HepG2 (cell line): Measurements from ENCODE around the gene CTSA. TPM values are rescaled to one million over a fixed set of nuclear protein-coding genes. Genes with fewer than 3 reads are reported as not detected.

Experiments used
- BCL6 ChIP-seq: IDR thresholded peaks from 2 replicates; pipeline ENCODE4 v1.6.1; 2016; ENCODE audit warnings: missing genetic modification reagents, missing compliant biosample characterization
- DMAP1 ChIP-seq: IDR thresholded peaks from 2 replicates; pipeline ENCODE4 v1.6.1; 2016
- EZH2 ChIP-seq: conservative IDR thresholded peaks from 2 replicates; pipeline ENCODE4 v1.6.1; 2012; ENCODE audit warnings: mild to moderate bottlenecking, low read depth, low read length, moderate library complexity
- GATAD2A ChIP-seq: IDR thresholded peaks from 2 replicates; pipeline ENCODE4 v1.6.1; 2016
- HMGA1 ChIP-seq: sonication (generic); formaldehyde crosslinking; conservative IDR thresholded peaks from 2 replicates; pipeline ENCODE4 v1.4.0; 2020; ENCODE audit warnings: missing genetic modification reagents
- HOXA3 ChIP-seq: sonication (generic); formaldehyde crosslinking; IDR thresholded peaks from 2 replicates; pipeline ENCODE4 v1.5.0; 2020; ENCODE audit warnings: missing genetic modification reagents
- IKZF4 ChIP-seq: sonication (generic); formaldehyde crosslinking; IDR thresholded peaks from 2 replicates; pipeline ENCODE4 v1.5.1; 2020; ENCODE audit warnings: borderline replicate concordance, mild to moderate bottlenecking, low read depth, missing genetic modification reagents; ENCODE audit errors: not compliant biosample characterization
- JDP2 ChIP-seq: sonication (generic); formaldehyde crosslinking; IDR thresholded peaks from 2 replicates; pipeline ENCODE4 v1.8.1; 2022; ENCODE audit warnings: missing genetic modification reagents, borderline replicate concordance
- JUND ChIP-seq: sonication (generic); formaldehyde crosslinking; IDR thresholded peaks from 2 replicates; pipeline ENCODE4 v1.8.0; 2022; ENCODE audit warnings: mild to moderate bottlenecking, missing genetic modification reagents
- KDM4B ChIP-seq: sonication (generic); formaldehyde crosslinking; IDR thresholded peaks from 2 replicates; pipeline ENCODE4 v1.4.0; 2020; ENCODE audit warnings: missing genetic modification reagents
- KLF11 ChIP-seq: IDR thresholded peaks from 2 replicates; pipeline ENCODE4 v1.6.1; 2016; ENCODE audit warnings: missing compliant biosample characterization
- MTA3 ChIP-seq: sonication (generic); formaldehyde crosslinking; IDR thresholded peaks from 2 replicates; pipeline ENCODE4 v1.4.0; 2020; ENCODE audit warnings: missing genetic modification reagents
- MXD3 ChIP-seq: IDR thresholded peaks from 2 replicates; pipeline ENCODE4 v1.6.1; 2016; ENCODE audit warnings: mild to moderate bottlenecking, missing biosample characterization, missing genetic modification reagents
- MYPOP ChIP-seq: sonication (generic); formaldehyde crosslinking; IDR thresholded peaks from 2 replicates; pipeline ENCODE4 v1.8.1; 2023; ENCODE audit warnings: mild to moderate bottlenecking, moderate library complexity, missing genetic modification reagents
- POGK ChIP-seq: sonication (generic); formaldehyde crosslinking; conservative IDR thresholded peaks from 2 replicates; pipeline ENCODE4 v1.8.0; 2022; ENCODE audit warnings: mild to moderate bottlenecking, moderate library complexity, missing genetic modification reagents
- RORA ChIP-seq: sonication (generic); formaldehyde crosslinking; IDR thresholded peaks from 2 replicates; pipeline ENCODE4 v1.5.0; 2020; ENCODE audit warnings: mild to moderate bottlenecking, missing genetic modification reagents, moderate library complexity
- THAP11 ChIP-seq: IDR thresholded peaks from 2 replicates; pipeline ENCODE4 v1.6.1; 2016; ENCODE audit warnings: missing biosample characterization, missing genetic modification reagents
- TMF1 ChIP-seq: sonication (generic); formaldehyde crosslinking; IDR thresholded peaks from 2 replicates; pipeline ENCODE4 v1.8.1; 2022; ENCODE audit warnings: low read depth, missing genetic modification reagents
- ZBTB46 ChIP-seq: sonication (generic); formaldehyde crosslinking; IDR thresholded peaks from 2 replicates; pipeline ENCODE4 v1.4.0; 2020; ENCODE audit warnings: mild to moderate bottlenecking, missing genetic modification reagents, borderline replicate concordance
- ZFP36L2 ChIP-seq: sonication (generic); formaldehyde crosslinking; IDR thresholded peaks from 2 replicates; pipeline ENCODE4 v1.4.0; 2020; ENCODE audit warnings: missing genetic modification reagents
- ZNF180 ChIP-seq: sonication (generic); formaldehyde crosslinking; IDR thresholded peaks from 2 replicates; pipeline ENCODE4 v1.4.0; 2020; ENCODE audit warnings: low read depth, missing genetic modification reagents, borderline replicate concordance
- ZNF326 ChIP-seq: sonication (generic); formaldehyde crosslinking; IDR thresholded peaks from 2 replicates; pipeline ENCODE4 v1.4.0; 2020; ENCODE audit warnings: missing genetic modification reagents, borderline replicate concordance
- ZNF430 ChIP-seq: sonication (generic); formaldehyde crosslinking; IDR thresholded peaks from 2 replicates; pipeline ENCODE4 v1.9.0; 2021; ENCODE audit warnings: mild to moderate bottlenecking, missing genetic modification reagents
- ZNF510 ChIP-seq: sonication (generic); formaldehyde crosslinking; IDR thresholded peaks from 2 replicates; pipeline ENCODE4 v1.4.0; 2020; ENCODE audit warnings: low read depth, mild to moderate bottlenecking, missing genetic modification reagents
- ZNF576 ChIP-seq: sonication (generic); formaldehyde crosslinking; IDR thresholded peaks from 2 replicates; pipeline ENCODE4 v1.4.0; 2020; ENCODE audit warnings: mild to moderate bottlenecking, missing genetic modification reagents
- ZNF605 ChIP-seq: sonication (generic); formaldehyde crosslinking; IDR thresholded peaks from 2 replicates; pipeline ENCODE4 v1.8.0; 2022; ENCODE audit warnings: mild to moderate bottlenecking, missing genetic modification reagents
- polyA plus RNA-seq, 8 experiments: library from polyadenylated mRNA; depleted of rRNA in 3 of 8; stranded (reverse) in 7 of 8; unstranded in 1 of 8; fragments of >200 nt; fragmentation: Illumina TruSeq in 4 of 8; extraction: Trizol in 4 of 8; gene quantifications; 2 replicates each; pipeline versions ENCODE4 v1.2.1 to v1.2.3, GENCODE V29; 2011 to 2016; ENCODE audit warnings: low read depth in 4 of 8, missing spikeins in 1 of 8, mixed read lengths in 1 of 8; ENCODE audit not compliant: insufficient read depth in 1 of 8
- total RNA-seq, 5 experiments: library from RNA; depleted of rRNA; stranded (reverse); fragments of >200 nt; fragmentation: Illumina TruSeq; extraction: Trizol; gene quantifications; 2 replicates each; pipeline ENCODE4 v1.2.3, GENCODE V29; 2016; ENCODE audit warnings: low read depth in 1 of 5

Gene CTSA
- total and polyA plus RNA-seq, 2 of the 13 experiments (the other 11 are each of a cell fraction or from before 2014, with no cell fraction given) = 202 to 231 TPM

- peak; percentile 92 for TF ChIP-seq ZNF576
- peak; percentile 99 for TF ChIP-seq ZNF510 (CRISPR knock-in tag)
- TF ChIP-seq IKZF4 = peak; percentile 99
- peak; percentile 97 for TF ChIP-seq BCL6 (CRISPR knock-in tag)
- peak; percentile 98 for TF ChIP-seq MYPOP (CRISPR knock-in tag)
- peak; percentile 96 for TF ChIP-seq TMF1 (CRISPR knock-in tag)
- peak; percentile 77; the same call in 1 of the 2 replicates for TF ChIP-seq RORA (CRISPR knock-in tag)
- peak; percentile 77; the same call in 1 of the 2 replicates for TF ChIP-seq JUND (CRISPR knock-in tag)
- peak; percentile 98 for TF ChIP-seq MXD3 (CRISPR knock-in tag)
- TF ChIP-seq ZNF430 (CRISPR knock-in tag) = peak; percentile 100
- peak; percentile 100 for TF ChIP-seq DMAP1 (CRISPR knock-in tag)
- peak; percentile 100 for TF ChIP-seq POGK (CRISPR knock-in tag)
- TF ChIP-seq HOXA3 = peak; percentile 98
- peak; percentile 97 for TF ChIP-seq GATAD2A (CRISPR knock-in tag)
- no peak for TF ChIP-seq ZNF180
- TF ChIP-seq MTA3 (CRISPR knock-in tag) = peak; percentile 46; the same call in 1 of the 2 replicates
- TF ChIP-seq ZNF605 (CRISPR knock-in tag) = peak; percentile 100
- TF ChIP-seq EZH2 = no peak
- peak; percentile 98 for TF ChIP-seq ZBTB46 (CRISPR knock-in tag)
- TF ChIP-seq JDP2 (CRISPR knock-in tag) = peak; percentile 98
- TF ChIP-seq KLF11 (CRISPR knock-in tag) = peak; percentile 99
- TF ChIP-seq KDM4B (CRISPR knock-in tag) = peak; percentile 99
- TF ChIP-seq ZNF326 (CRISPR knock-in tag) = no peak
- no peak for TF ChIP-seq ZFP36L2 (CRISPR knock-in tag)
- no peak for TF ChIP-seq HMGA1
- TF ChIP-seq THAP11 (CRISPR knock-in tag) = peak; percentile 94
Observed at GRCh38 chr20:45890985-45891983, at the start of gene CTSA, which contains the start of gene NEURL2 (continued).
